NOMO-1 (cell line): Measurements from ENCODE around the gene NAXD.
"Not testable (repeated sequence)": the region's sequence is repeated elsewhere in the genome, so short reads cannot be mapped to it uniquely, and the experiment has no call there.

Experiments used
- DNase-seq, 2 experiments: peaks; one replicate each; lab custom pipeline; 2025; ENCODE audit not compliant: unreplicated experiment in 2 of 2; lab: John Stamatoyannopoulos, UW

NAXD gene

GRCh38 chr13:110627761-110628476, 12.6 kb downstream of the NAXD start:
- DNase-seq = no peak

GRCh38 chr13:110628477-110628793, 13.1 kb downstream of the NAXD start:
- DNase-seq = no peak

- DNase-seq = no peak
Measured at GRCh38 chr13:110628952-110629701, 13.8 kb downstream of the NAXD start.

- no peak for DNase-seq
Measured at GRCh38 chr13:110629735-110630134, 14.4 kb downstream of the NAXD start.

- no peak for DNase-seq
Measured at GRCh38 chr13:110630566-110631119, 15.3 kb downstream of the NAXD start.

GRCh38 chr13:110632255-110632654, 16.9 kb downstream of the NAXD start:
- DNase-seq = not testable (repeated sequence)

GRCh38 chr13:110633776-110634175, 18.4 kb downstream of the NAXD start:
- DNase-seq = no peak

- no peak for DNase-seq
Measured at GRCh38 chr13:110634558-110634957, 19.2 kb downstream of the NAXD start.

GRCh38 chr13:110635405-110636002, 20.2 kb downstream of the NAXD start:
- DNase-seq = no peak

GRCh38 chr13:110636053-110636475, 20.7 kb downstream of the NAXD start:
- DNase-seq = no peak

- DNase-seq = no peak
Measured at GRCh38 chr13:110636701-110637201, 21.4 kb downstream of the NAXD start.

GRCh38 chr13:110637275-110637674, 21.9 kb downstream of the NAXD start:
- DNase-seq = no peak

GRCh38 chr13:110637747-110638146, 22.4 kb downstream of the NAXD start:
- no peak for DNase-seq

- no peak for DNase-seq
Measured at GRCh38 chr13:110638257-110638656, 22.9 kb downstream of the NAXD start.

- no peak for DNase-seq
Measured at GRCh38 chr13:110638814-110639806, 23.8 kb downstream of the NAXD start.

- no peak for DNase-seq
Measured at GRCh38 chr13:110639935-110640334, 24.6 kb downstream of the NAXD start.

- DNase-seq = no peak
Measured at GRCh38 chr13:110640591-110641029, 25.3 kb downstream of the NAXD start.

GRCh38 chr13:110641055-110642015, 26.0 kb downstream of the NAXD start:
- DNase-seq = no peak
